MM.1S (cell line): ENCODE data around the gene LYSET.

Experiments
- DNase-seq: peaks from one replicate; pipeline ENCODE4 v3.0.0-alpha.2; 2015
- H2AFZ ChIP-seq: fragments of 300-600 bp; sonication (generic); 2 replicates; pipeline ENCODE4 v1.6.0; 2016; ENCODE audit warnings: antibody characterized with exemption, low read length
- H3F3A ChIP-seq: fragments of 300-600 bp; sonication (generic); 2 replicates; pipeline ENCODE4 v1.6.1; 2016; ENCODE audit warnings: mild to moderate bottlenecking, antibody characterized with exemption, low read length, moderate library complexity, mixed read lengths; ENCODE audit not compliant: insufficient read depth
- H3K27ac ChIP-seq: fragments of 300-600 bp; sonication (generic); 2 replicates; pipeline ENCODE4 v1.5.1; 2016; ENCODE audit warnings: mild to moderate bottlenecking, low read length
- H3K27me3 ChIP-seq: fragments of 300-600 bp; sonication (generic); replicated peaks from 2 replicates; pipeline ENCODE4 v1.6.0; 2016; ENCODE audit warnings: low read length; ENCODE audit not compliant: insufficient read depth
- H3K36me3 ChIP-seq: fragments of 300-600 bp; sonication (generic); replicated peaks from 2 replicates; pipeline ENCODE4 v1.6.1; 2016; ENCODE audit warnings: mild to moderate bottlenecking, low read length, mixed read lengths; ENCODE audit not compliant: insufficient read depth
- H3K4me1 ChIP-seq: fragments of 300-600 bp; sonication (generic); 2 replicates; pipeline ENCODE4 v1.6.1; 2016; ENCODE audit warnings: low read length, mixed read lengths
- H3K4me2 ChIP-seq: fragments of 300-600 bp; sonication (generic); 2 replicates; pipeline ENCODE4 v1.6.0; 2016; ENCODE audit warnings: low read depth, low read length
- H3K4me3 ChIP-seq: fragments of 300-600 bp; sonication (generic); 2 replicates; pipeline ENCODE4 v1.5.1; 2016; ENCODE audit warnings: low read length, mixed read lengths
- H3K79me2 ChIP-seq: fragments of 300-600 bp; sonication (generic); 2 replicates; pipeline ENCODE4 v1.6.1; 2016; ENCODE audit warnings: mixed run types, low read length, mixed read lengths
- H3K9ac ChIP-seq: fragments of 300-600 bp; sonication (generic); 2 replicates; pipeline ENCODE4 v1.6.1; 2016; ENCODE audit warnings: low read length, mixed read lengths
- H3K9me2 ChIP-seq: fragments of 300-600 bp; sonication (generic); replicated peaks from 2 replicates; pipeline ENCODE4 v1.6.1; 2016; ENCODE audit warnings: mild to moderate bottlenecking, low read length, mixed read lengths; ENCODE audit not compliant: insufficient read depth
- H3K9me3 ChIP-seq: fragments of 300-600 bp; sonication (generic); replicated peaks from 2 replicates; pipeline ENCODE4 v1.6.1; 2016; ENCODE audit warnings: mild to moderate bottlenecking, low read length, mixed read lengths; ENCODE audit not compliant: insufficient read depth
- H4K20me1 ChIP-seq: fragments of 300-600 bp; sonication (generic); 2 replicates; pipeline ENCODE4 v1.6.1; 2016; ENCODE audit warnings: mild to moderate bottlenecking, low read length, moderate library complexity, mixed read lengths; ENCODE audit not compliant: insufficient read depth
- EZH2 ChIP-seq: fragments of 300-600 bp; sonication (generic); optimal IDR thresholded peaks from 2 replicates; pipeline ENCODE3; 2017; ENCODE audit warnings: low read depth, mild to moderate bottlenecking, antibody characterized with exemption, low read length, mixed read lengths
- EZH2phosphoT487 ChIP-seq: fragments of 300-600 bp; sonication (generic); IDR thresholded peaks from 2 replicates; pipeline ENCODE4 v1.6.1; 2018; ENCODE audit warnings: antibody characterized with exemption, low read length
- TF ChIP-seq, protein P1 (sequence below): fragments of 300-600 bp; sonication (generic); IDR thresholded peaks from 2 replicates; pipeline ENCODE4 v1.5.1; 2016; ENCODE audit warnings: antibody characterized with exemption, low read length, mixed read lengths

Gene LYSET

DNA sequence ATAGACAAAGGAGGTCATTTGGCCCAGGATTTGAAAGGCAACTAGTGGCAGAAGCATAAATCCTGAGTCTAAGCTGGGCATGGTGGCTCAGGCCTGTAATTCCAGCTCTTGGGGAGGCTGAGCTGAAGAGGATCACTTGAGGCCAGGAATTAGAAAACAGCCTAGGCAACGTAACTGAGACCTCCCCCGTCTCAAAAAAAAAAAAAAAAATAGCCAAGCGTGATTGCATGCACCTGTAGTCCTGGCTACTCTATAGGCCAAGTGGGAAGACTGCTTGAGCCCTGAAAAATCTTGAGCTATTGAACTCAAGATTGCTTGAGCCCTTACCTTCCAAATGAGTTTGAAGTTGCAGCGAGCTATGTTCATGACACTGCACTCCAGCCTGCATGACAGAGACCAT, 13.9 kb downstream of the LYSET start:
- DNase-seq, result no peak
- H3K27me3 ChIP-seq, result no peaks in the 10 kb centered on the region
- no peak overlapping the region for H3K4me3 ChIP-seq
- no peaks in the 10 kb centered on the region for H3F3A ChIP-seq
- H2AFZ ChIP-seq, result no peak overlapping the region
- H4K20me1 ChIP-seq, result no peaks in the 10 kb centered on the region
- H3K4me1 ChIP-seq, result no peaks in the 10 kb centered on the region
- H3K27ac ChIP-seq, result no peak overlapping the region
- no peak overlapping the region for H3K9ac ChIP-seq
- H3K36me3 ChIP-seq, result no peaks in the 10 kb centered on the region
- no peak for TF ChIP-seq EZH2phosphoT487
- no peak for TF ChIP-seq EZH2
- TF ChIP-seq, protein P1, sequence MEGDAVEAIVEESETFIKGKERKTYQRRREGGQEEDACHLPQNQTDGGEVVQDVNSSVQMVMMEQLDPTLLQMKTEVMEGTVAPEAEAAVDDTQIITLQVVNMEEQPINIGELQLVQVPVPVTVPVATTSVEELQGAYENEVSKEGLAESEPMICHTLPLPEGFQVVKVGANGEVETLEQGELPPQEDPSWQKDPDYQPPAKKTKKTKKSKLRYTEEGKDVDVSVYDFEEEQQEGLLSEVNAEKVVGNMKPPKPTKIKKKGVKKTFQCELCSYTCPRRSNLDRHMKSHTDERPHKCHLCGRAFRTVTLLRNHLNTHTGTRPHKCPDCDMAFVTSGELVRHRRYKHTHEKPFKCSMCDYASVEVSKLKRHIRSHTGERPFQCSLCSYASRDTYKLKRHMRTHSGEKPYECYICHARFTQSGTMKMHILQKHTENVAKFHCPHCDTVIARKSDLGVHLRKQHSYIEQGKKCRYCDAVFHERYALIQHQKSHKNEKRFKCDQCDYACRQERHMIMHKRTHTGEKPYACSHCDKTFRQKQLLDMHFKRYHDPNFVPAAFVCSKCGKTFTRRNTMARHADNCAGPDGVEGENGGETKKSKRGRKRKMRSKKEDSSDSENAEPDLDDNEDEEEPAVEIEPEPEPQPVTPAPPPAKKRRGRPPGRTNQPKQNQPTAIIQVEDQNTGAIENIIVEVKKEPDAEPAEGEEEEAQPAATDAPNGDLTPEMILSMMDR, result no peak
- no peaks in the 10 kb centered on the region for H3K79me2 ChIP-seq
- H3K9me3 ChIP-seq, result no peaks in the 10 kb centered on the region
- no peaks in the 10 kb centered on the region for H3K9me2 ChIP-seq
- H3K4me2 ChIP-seq, result no peak overlapping the region

DNA sequence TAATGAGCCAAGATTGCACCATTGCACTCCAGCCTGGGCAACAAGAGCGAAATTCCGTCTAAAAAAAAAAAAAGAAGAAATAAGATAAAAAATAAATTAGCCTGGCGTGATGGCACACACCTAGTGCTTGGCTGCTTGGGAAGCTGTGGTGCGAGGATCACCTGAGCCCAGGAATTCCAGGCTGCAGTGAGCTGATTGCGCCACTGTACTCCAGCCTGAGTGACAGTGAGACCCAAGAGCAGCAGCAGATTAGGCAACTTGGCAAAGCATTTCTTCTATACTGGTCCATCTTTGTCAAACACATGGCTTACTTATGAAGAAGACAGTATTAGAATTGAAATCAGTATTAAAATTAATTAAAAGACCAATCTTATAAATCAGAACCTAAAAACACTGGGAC, 15.4 kb downstream of the LYSET start:
- Histone ChIP-seq H3K27ac (no peak overlapping the region), H3K9me3 (no peaks in the 10 kb centered on the region), H2AFZ (no peak overlapping the region), H3K9me2 (no peaks in the 10 kb centered on the region), H3K4me1 (no peaks in the 10 kb centered on the region), H3K9ac (no peak overlapping the region), H4K20me1 (no peaks in the 10 kb centered on the region), H3K4me3 (no peak overlapping the region), H3F3A (no peaks in the 10 kb centered on the region), H3K36me3 (no peaks in the 10 kb centered on the region), H3K27me3 (no peaks in the 10 kb centered on the region), H3K79me2 (peaks cover 15% of the 10 kb centered on the region), H3K4me2 (no peak overlapping the region)
- TF ChIP-seq EZH2phosphoT487, result no peak
- TF ChIP-seq, protein P1, result no peak
- TF ChIP-seq EZH2, result no peak
- no peak for DNase-seq

DNA sequence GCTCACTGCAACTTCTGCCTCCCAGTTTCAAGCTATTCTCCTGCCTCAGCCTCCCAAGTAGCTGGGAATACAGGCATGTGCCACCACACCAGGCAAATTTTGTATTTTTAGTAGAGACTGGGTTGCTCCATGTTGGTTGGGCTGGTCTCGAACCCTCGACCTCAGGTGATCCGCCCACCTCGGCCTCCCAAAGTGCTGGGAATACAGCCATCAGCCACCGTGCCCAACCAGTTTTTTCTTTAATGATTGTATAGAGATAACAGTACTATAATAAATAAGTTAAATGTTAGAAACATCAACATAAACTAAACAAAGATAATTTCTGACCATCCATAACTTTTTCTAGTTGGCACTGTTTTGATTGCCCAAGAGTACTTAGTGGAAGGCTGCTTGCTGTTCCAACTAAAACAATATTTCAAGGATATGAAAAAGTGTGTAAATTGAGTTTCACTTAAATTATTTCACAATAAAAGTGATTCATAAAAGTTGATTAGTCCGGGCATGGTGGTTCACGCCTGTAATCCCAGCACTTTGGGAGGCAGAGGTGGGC, 16.1 kb downstream of the LYSET start:
- Histone ChIP-seq H3K9me3 (no peaks in the 10 kb centered on the region), H3K4me2 (no peak overlapping the region), H2AFZ (no peak overlapping the region), H3K27ac (no peak overlapping the region), H3K4me1 (no peaks in the 10 kb centered on the region), H3K4me3 (no peak overlapping the region), H3K36me3 (no peaks in the 10 kb centered on the region), H4K20me1 (no peaks in the 10 kb centered on the region), H3K9me2 (no peaks in the 10 kb centered on the region), H3K9ac (no peak overlapping the region), H3F3A (no peaks in the 10 kb centered on the region), H3K79me2 (peaks cover 22% of the 10 kb centered on the region), H3K27me3 (no peaks in the 10 kb centered on the region)
- no peak for DNase-seq
- TF ChIP-seq, protein P1, result no peak
- TF ChIP-seq EZH2phosphoT487 (no peak), EZH2 (no peak)
